ENCODE data around the gene MACROD1.

The MACROD1 gene

DNA sequence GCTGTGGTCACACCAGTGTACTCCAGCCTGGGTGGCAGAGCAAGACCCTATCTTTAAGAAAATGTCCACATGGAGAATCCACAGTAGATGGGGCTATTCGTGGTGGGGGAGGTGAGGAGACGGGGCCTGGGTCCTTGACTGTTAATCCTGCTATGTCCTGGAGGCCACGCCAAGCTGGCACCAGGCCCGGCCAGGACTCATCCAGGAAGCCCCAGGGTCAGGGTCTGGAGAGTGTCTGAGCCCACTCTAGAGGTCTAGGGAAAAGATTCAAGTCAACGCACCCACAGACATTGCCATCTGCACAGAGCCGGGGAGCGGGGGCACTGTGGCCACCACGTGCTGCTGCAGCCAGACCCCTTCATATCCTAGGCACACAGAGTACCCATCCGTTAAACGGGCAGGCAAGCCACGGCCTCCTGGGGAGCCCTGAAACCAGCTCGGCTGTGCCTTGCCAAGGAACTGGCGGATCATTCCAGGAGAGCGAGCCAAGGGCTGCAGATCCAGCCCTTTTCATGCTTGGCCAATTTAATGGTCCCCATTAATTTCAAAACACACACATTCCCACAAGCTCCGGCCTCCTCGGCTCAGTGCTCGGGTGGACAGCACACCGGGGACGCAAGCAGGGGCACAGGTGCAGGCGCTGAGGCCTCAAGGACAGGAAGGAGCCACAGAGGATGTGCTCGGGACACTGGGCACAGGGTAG, 24.7 kb downstream of the MACROD1 start:
- no peak for DNase-seq (ENCODE audit: insufficient read length, low spot score)
- FAIRE-seq: no peak
- TF ChIP-seq CTCF (IDR thresholded peaks at IDR 0.05; ENCODE audit: insufficient read depth, missing control alignments): no peak

- TF ChIP-seq CTCF (IDR thresholded peaks at IDR 0.05; ENCODE audit: insufficient read depth, missing control alignments): no peak
- DNase-seq (ENCODE audit: insufficient read length, low spot score) (no peak), FAIRE-seq (no peak)
Measured at GRCh38 chr11:64140082-64140481, 25.8 kb downstream of the MACROD1 start.

DNA sequence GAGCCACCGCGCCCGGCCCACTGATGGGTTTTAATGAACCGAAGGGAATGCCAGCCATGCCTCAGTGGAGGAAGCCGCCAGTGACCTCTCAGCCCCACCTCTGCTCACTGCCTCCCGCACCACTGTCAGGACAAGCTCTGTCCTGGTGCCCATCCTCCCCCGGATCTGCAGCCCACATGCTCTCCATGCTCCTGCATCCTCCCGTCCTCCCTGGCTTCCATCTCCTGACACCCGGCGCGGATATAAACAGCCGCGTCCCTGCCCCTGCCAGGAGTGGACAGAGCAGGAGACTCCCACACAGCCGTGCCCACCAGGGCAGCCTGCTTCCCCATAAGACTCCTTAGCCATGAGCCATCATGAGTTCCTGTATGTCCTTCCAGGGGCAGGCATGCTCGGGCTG, 26.9 kb downstream of the MACROD1 start:
- DNase-seq (ENCODE audit: insufficient read length, low spot score) (no peak), FAIRE-seq (no peak)
- TF ChIP-seq CTCF (IDR thresholded peaks at IDR 0.05; ENCODE audit: insufficient read depth, missing control alignments): no peak

DNA sequence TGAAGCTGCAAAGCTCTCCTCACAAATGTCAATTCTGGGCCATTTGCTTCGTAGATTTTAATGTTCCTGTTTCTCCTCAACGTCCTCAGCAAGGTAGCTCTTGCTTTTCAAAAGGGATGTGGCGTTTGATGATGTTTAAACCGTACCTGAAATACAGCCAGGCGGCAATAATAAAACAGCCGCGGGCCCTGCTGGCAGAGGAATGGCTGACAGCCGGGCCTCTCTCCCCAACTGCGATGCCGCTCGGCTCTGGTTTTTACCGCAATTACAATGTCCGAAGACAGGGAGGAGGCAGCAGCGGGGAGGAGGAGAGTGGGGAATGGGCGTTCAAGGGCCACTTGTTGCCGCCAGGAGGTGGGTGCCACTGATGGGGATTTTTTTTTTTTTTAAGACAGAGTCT, 27.5 kb downstream of the MACROD1 start:
- DNase-seq (ENCODE audit: insufficient read length, low spot score) (no peak), FAIRE-seq (no peak)
- no peak for TF ChIP-seq CTCF (IDR thresholded peaks at IDR 0.05; ENCODE audit: insufficient read depth, missing control alignments)

DNA sequence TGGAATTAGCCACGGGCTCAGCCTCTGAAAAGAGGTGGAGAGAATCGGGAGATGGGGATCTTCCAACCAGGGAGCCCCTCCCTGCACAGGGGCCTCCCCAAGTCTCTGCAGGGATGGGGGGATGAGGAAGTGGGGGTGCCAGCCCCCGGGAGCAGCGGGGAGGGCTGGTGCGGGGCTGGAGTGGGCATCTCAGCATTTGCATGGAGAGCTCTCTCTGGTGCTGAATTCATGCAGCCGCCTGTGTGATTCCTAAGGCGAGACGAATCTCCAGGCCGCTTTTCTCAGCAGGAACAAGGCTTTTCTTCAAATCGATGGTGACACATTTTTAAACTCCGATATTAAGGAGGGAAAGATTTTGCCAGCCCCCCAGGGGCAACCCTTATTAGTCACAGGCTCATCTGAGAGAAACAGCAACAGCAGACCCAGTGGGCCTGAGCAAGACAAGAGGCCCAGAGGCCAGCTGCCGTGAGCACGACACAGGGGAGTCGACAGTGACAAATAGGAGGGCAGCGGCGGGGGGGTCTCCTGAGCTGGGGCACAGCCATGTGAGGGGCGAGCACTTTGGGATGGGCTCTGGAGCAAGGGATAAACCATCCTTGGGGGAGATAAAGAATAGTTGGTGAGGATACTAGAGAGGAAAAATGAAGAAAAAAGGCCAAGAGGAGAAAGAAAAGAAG, 29.0 kb downstream of the MACROD1 start:
- TF ChIP-seq CTCF (IDR thresholded peaks at IDR 0.05; ENCODE audit: insufficient read depth, missing control alignments): no peak
- FAIRE-seq: no peak
- no peak for DNase-seq (ENCODE audit: insufficient read length, low spot score)

- DNase-seq (ENCODE audit: insufficient read length, low spot score) (no peak), FAIRE-seq (no peak)
- TF ChIP-seq CTCF (IDR thresholded peaks at IDR 0.05; ENCODE audit: insufficient read depth, missing control alignments): no peak
Measured at GRCh38 chr11:64135711-64136110, 30.2 kb downstream of the MACROD1 start.

DNA sequence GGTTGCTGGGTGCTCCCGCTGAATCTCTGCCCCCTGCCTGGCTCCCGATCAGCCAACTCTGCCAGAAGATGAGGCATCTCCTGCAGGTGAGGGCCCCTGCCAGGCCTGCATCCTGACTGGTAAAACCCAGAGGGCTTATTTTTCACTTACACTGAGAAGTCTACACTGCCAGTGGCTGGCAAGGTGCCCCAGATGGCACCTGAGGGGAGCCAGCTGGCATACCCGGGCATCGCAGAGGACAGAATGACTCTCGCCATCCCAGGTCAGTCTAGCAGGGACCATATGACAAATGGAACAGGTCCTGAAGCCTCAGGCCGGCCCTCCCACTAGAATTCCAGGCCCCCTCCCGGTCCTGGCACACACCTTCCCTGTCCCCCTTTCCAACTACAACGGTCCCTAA, 30.9 kb downstream of the MACROD1 start:
- FAIRE-seq: no peak
- TF ChIP-seq CTCF (IDR thresholded peaks at IDR 0.05; ENCODE audit: insufficient read depth, missing control alignments): no peak
- DNase-seq (ENCODE audit: insufficient read length, low spot score): no peak
